RWPE1 (cell line): ENCODE data around the gene NSD1.
A peak's percentile ranks its signal among the peaks of the same experiment; 100 is the strongest.
"Not testable (repeated sequence)": the region's sequence is repeated elsewhere in the genome, so short reads cannot be mapped to it uniquely, and the experiment has no call there.

Experiments
- CTCF ChIA-PET: fragments of 350-600 bp; sonication (Branson Sonifier 250); formaldehyde crosslinking; extraction: SDS; loops from one replicate; lab custom pipeline; 2021; lab: Yijun Ruan, JAX
- POLR2A ChIA-PET: fragments of 400-600 bp; formaldehyde crosslinking; extraction: SDS; loops from one replicate; lab custom pipeline; 2020; ENCODE audit warnings: antibody characterized with exemption; ENCODE audit not compliant: low non-redundant PET; lab: Yijun Ruan, JAX
- DNase-seq: peaks from one replicate; pipeline ENCODE4 v3.0.0; 2012; ENCODE audit warnings: low spot score
- H3K27ac ChIP-seq: fragments of 450-650 bp; 2 replicates; pipeline ENCODE4 v1.5.1; 2017
- TF ChIP-seq, protein P1 (sequence below): fragments of 450-650 bp; conservative IDR thresholded peaks from 2 replicates; pipeline ENCODE4 v1.5.1; 2017; ENCODE audit warnings: low read depth, mild to moderate bottlenecking

Gene NSD1

DNA sequence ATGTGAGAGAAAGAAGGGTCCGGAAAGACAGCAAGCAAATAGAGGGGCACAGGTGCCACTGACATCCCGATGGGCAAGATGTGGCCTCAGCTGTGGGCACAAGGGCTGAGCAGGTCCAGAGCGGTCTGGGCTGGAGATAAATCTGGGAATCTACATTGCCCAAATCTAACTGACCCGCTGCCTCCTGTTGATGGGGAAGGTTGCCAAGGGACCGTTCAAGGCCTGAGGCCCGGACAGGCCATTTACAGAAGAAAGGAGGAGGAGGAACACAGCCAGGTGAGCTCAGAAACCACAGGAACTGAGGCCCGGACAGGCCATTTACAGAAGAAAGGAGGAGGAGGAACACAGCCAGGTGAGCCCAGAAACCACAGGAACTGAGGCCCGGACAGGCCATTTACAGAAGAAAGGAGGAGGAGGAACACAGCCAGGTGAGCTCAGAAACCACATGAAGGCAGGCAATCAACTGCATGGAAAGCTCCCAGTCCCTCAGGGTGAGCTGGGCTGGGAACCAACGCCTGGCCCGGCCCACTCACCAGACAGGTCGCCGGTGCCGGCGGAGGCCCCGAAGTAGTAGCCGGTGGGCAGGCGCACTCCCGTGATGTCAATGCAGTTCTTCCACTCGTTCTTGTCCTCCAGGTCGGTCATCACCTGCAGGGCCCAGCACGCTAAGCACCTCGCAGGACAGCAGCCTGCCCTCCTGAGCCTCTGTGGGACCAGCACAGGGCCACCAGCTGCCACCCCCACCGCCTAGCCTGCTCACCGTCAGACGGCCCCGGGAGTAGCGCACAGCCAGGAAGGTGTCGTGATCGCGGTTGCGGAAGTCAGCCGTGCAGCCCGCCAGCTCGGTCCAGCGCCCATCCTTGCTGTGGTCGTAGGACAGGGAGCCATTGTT lies 203.3 kb downstream of the NSD1 start:
- ChIA-PET CTCF (interaction anchor here (0.6 to 1.7 kb wide), 5 partner anchors 24 to 221 kb away, joined by 3 to 7 read pairs (median 4); no protein-coding TSS in a partner anchor), POLR2A (no interaction called here)
- H3K27ac ChIP-seq = no peak overlapping the region
- TF ChIP-seq, protein P1, sequence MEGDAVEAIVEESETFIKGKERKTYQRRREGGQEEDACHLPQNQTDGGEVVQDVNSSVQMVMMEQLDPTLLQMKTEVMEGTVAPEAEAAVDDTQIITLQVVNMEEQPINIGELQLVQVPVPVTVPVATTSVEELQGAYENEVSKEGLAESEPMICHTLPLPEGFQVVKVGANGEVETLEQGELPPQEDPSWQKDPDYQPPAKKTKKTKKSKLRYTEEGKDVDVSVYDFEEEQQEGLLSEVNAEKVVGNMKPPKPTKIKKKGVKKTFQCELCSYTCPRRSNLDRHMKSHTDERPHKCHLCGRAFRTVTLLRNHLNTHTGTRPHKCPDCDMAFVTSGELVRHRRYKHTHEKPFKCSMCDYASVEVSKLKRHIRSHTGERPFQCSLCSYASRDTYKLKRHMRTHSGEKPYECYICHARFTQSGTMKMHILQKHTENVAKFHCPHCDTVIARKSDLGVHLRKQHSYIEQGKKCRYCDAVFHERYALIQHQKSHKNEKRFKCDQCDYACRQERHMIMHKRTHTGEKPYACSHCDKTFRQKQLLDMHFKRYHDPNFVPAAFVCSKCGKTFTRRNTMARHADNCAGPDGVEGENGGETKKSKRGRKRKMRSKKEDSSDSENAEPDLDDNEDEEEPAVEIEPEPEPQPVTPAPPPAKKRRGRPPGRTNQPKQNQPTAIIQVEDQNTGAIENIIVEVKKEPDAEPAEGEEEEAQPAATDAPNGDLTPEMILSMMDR = no peak
- DNase-seq = no peak

DNA sequence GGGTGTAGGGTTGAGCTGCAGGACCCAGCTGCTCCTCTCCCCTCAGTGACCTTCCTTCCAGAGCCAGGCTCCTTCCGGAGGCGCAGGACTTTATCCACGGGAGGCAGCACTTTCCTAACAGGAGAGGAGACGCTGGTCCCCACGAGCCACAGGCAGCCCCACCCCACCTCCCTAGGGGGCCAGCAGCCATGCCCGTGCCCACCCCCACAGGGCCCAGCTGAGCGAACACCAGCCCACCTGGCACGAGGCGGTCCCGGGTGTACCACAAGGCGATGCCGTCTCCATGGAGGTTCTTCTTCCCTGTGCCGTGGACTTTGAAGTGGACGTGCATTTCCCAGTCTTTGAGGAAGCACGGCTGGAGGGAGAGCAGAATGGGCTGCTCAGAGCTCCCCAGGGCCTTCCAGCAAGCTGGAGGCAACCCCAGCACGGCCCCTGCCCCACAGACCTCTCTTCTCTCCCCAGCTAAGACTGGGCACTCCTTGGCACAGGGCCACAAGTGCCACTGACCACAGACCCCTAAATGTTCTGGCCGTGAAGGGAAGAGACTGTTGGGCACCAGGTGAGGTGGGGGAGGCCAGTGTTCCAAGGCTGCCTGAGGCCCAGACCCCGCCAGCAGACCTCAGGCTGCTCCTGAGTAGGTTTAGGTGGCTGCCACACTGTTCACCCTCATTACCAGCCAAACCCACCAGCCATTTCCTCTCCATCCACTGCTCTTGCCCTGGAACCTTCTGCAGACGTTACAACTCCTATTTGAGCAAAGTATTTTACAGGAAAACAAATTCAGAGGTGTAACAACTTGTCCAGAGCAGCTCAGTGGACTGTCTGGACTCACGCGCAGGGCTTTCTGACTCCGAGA lies 204.9 kb downstream of the NSD1 start:
- TF ChIP-seq, protein P1 = no peak
- POLR2A ChIA-PET = no interaction called here
- CTCF ChIA-PET = interaction anchor here (1.5 to 1.7 kb wide), 3 partner anchors 20 to 65 kb away, joined by 5 to 10 read pairs (median 6); no protein-coding TSS in a partner anchor
- no peak for DNase-seq
- H3K27ac ChIP-seq = peak overlapping the region; percentile 14; the same call in 1 of the 2 replicates

DNA sequence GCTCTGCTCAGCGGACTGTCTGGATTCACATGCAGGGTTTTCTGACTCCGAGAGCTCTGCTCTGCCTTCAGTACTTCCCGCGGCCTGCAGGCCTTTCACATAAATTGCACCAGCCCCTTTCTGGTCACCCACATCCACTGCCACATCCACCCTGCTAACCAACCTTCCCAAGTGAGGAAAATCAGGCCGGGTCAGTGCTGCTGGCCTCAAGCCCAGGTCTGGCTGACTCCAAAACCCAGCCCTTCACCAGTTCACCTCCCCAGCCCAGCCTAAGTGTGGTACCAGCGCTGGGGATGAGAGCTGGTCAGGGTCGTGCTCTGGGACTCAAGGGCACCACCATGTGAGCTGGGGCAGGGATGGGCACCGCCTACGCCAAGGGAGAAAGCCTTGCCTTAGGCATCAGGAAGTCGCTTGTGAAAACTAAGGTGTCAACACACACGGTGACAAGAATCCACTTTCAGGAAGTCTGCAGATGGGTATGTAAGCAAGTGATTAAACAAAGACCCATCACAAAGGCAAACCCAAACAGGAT lies 205.6 kb downstream of the NSD1 start:
- POLR2A ChIA-PET = no interaction called here
- no peak for DNase-seq
- TF ChIP-seq, protein P1 = no peak
- CTCF ChIA-PET = interaction anchor here (1.5 to 1.7 kb wide), 3 partner anchors 21 to 65 kb away, joined by 5 to 10 read pairs (median 6); no protein-coding TSS in a partner anchor
- peak overlapping the region; percentile 14; the same call in 1 of the 2 replicates for H3K27ac ChIP-seq

DNA sequence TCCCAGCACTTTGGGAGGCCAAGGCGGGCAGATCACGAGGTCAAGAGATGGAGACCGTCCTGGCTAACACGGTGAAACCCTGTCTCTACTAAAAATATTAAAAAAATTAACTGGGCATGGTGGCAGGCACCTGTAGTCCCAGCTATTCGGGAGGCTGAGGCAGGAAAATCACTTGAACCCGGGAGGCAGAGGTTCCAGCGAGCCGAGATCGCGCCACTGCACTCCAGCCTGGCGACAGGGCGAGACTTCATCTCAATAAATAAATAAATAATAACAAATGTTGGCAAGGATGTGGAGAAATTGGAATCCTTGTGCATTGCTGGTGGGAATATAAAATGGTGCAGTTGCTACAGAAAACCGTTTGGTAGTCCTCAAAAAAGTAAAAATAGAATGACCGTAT lies 209.4 kb downstream of the NSD1 start:
- POLR2A ChIA-PET, CTCF ChIA-PET, DNase-seq, H3K27ac ChIP-seq: not testable (repeated sequence)

DNA sequence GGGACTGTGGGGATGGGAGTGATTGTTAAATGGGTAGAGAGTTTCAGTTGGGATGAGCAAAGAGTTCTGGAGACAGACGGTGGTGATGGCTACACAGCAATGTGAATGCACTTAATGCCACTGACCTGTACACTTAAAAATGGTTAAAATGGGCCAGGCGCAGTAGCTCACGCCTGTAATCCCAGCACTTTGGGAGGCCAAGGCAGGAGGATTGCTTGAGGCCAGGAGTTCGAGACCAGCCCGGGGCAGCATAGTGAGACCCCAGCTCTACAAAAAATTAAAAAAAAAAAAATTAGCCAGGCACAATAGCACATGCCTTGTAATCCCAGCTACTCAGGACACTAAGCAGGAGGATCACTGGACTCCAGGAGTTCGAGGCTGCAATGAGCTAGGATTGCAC lies 210.2 kb downstream of the NSD1 start:
- no peak overlapping the region for H3K27ac ChIP-seq
- CTCF ChIA-PET = no interaction called here
- DNase-seq = no peak
- TF ChIP-seq, protein P1 = no peak
- POLR2A ChIA-PET = interaction anchor here (0.7 kb wide), 1 partner anchor 55 kb away, joined by 4 read pairs; no protein-coding TSS in a partner anchor

DNA sequence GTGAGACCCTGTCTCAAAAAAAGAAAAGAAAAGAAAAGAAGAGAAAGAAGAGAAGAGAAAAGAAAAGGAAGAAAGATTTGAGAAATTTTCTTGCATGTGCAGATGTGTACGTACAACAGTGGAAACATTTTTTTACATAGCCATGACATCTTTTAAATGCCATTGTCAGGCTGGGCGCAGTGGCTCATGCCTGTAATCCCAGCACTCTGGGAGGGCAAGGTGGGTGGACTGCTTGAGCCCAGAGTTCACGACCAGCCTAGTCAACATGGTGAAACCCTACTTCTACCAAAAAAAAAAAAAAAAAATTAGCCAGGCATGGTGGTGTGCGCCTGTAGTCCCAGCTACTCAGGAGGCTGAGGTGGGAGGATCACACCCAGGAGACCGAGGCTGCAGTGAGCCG lies 211.3 kb downstream of the NSD1 start:
- H3K27ac ChIP-seq = no peak overlapping the region
- ChIA-PET POLR2A (no interaction called here), CTCF (interaction anchor here (0.7 kb wide), 1 partner anchor 35 kb away, joined by 3 read pairs; no protein-coding TSS in a partner anchor)
- TF ChIP-seq, protein P1 = no peak
- no peak for DNase-seq
